Heart left ventricle (tissue), 16 donors: ENCODE measurements around the gene FGF14. TPM values are rescaled to one million over a fixed set of nuclear protein-coding genes. Genes with fewer than 3 reads are reported as not detected.

Experiments used
- ATAC-seq, 4 donors: fragments of 200-7000 bp; cut with Tn5 transposase; one replicate each; pipeline ENCODE4 v1.9.1; 2020 to 2022; ENCODE audit warnings: moderate library complexity in 4 of 4, mild to moderate bottlenecking in 3 of 4, moderate number of reproducible peaks in 1 of 4
- DNase-seq, 5 donors: peaks; one replicate each; pipeline ENCODE4 v3.0.0-alpha.2; 2020
- H3K27ac ChIP-seq, 12 donors: fragments of 200-600 bp; sonication (generic) in 4 of 12; one replicate each; pipeline versions ENCODE4 v1.5.0 to v1.8.0; 2016 to 2022; ENCODE audit warnings: mild to moderate bottlenecking in 2 of 12
- H3K27me3 ChIP-seq, 9 donors: fragments of 200-600 bp; sonication (generic) in 2 of 9; one replicate each; pipeline versions ENCODE4 v1.5.1 to v1.8.0; 2016 to 2022; ENCODE audit warnings: mild to moderate bottlenecking in 3 of 9
- H3K36me3 ChIP-seq, 9 donors: fragments of 200-600 bp; sonication (generic) in 2 of 9; one replicate each; pipeline versions ENCODE4 v1.5.0 to v1.8.0; 2018 to 2022; ENCODE audit warnings: mild to moderate bottlenecking in 2 of 9
- H3K4me1 ChIP-seq, 12 donors: fragments of 200-600 bp; sonication (generic) in 4 of 12; one replicate each; pipeline versions ENCODE4 v1.5.0 to v1.8.0; 2016 to 2022; ENCODE audit warnings: mild to moderate bottlenecking in 3 of 12
- H3K4me3 ChIP-seq, 12 donors: fragments of 200-600 bp; sonication (generic) in 4 of 12; one replicate each; pipeline versions ENCODE4 v1.5.0 to v1.8.0; 2017 to 2022; ENCODE audit warnings: mild to moderate bottlenecking in 9 of 12, moderate library complexity in 4 of 12
- H3K9me3 ChIP-seq, 12 donors: fragments of 200-600 bp; sonication (generic) in 4 of 12; one replicate each; pipeline versions ENCODE4 v1.5.0 to v1.8.0; 2016 to 2022; ENCODE audit warnings: mild to moderate bottlenecking in 1 of 12
- POLR2A ChIP-seq, 2 donors: fragments of 450-650 bp; IDR thresholded peaks; one replicate each; pipeline ENCODE4 v1.6.1; 2017; ENCODE audit warnings: antibody characterized with exemption in 2 of 2, mild to moderate bottlenecking in 2 of 2, moderate library complexity in 2 of 2
- WGBS, 4 donors: extraction: QIAGEN DNeasy Blood & Tissue Kit in 2 of 4; methylation state at CpG; one replicate each; pipeline versions ENCODE4 v1.1.5 to v1.1.7; 2013 to 2018; 5-methylcytosine and 5-hydroxymethylcytosine counted together
- intact Hi-C, 10 donors: fragments of 100-400 bp; cut with DNase I; formaldehyde crosslinking; loops; one replicate each; pipeline versions ENCODE4 v1.11.1 to v1.14.2; 2022
- polyA plus RNA-seq, 2 donors: library from polyadenylated mRNA; stranded (reverse); fragments of 200-250 nt; gene quantifications; one replicate each; pipeline ENCODE4 v1.2.3, GENCODE V29; 2013
- total RNA-seq, 9 donors: library from RNA; depleted of rRNA in 2 of 9; stranded (reverse); fragments of >200 nt in 2 of 9; fragmentation: NEBNext Ultra II Directional in 3 of 9; extraction: Animal tissue kit (Norgen Biotek cat#: 25700) in 3 of 9; gene quantifications; one replicate each; pipeline versions ENCODE4 v1.1.0 to v1.2.4, GENCODE V29; 2016 to 2023
- TF ChIP-seq, protein P1 (sequence below), 12 donors: fragments of 200-600 bp; sonication (generic) in 4 of 12; IDR thresholded peaks; one replicate each; pipeline versions ENCODE4 v1.5.0 to v1.8.0; 2018 to 2022; ENCODE audit warnings: antibody characterized with exemption in 12 of 12, mild to moderate bottlenecking in 5 of 12
- donor health status: ischemic (EF 13 %, LVEDD 7.1; RV severe dilation, severe dysfunction).
- donor health status: healthy with polysubstance abuse.
- donor health status: DM: no; HTN: yes; CAD: no.
- donor health status: DM: no; HTN: no; CAD: no.
- donor health status: ischemic (EF 25% LVEDD 6.9; RV normal size, moderate dysfunction).
- donor health status: ischemic (EF 25% LVEDD 5.7; RV mildly dilated, moderate dysfunction).
- donor health status: healthy.
- donor health status: DM: yes; HTN: yes; CAD: no.
- donor health status: ischemic (EF 35%, LVEDD 5.7; RV mildly dilated, moderate dysfunction).
- donor health status: nonischemic (EF 11% LVEDD 7.7; RV severe dilation, severe dysfunction).
- donor health status: DM: yes; HTN: yes; CAD: no.
- donor health status: PGD.
- donor health status: ischemic (EF 29% LVEDD 5.4; RV normal size, mild dysfunction).
- donor health status: nonischemic (EF 23%, LVEDD 6.1; RV moderate dilation, normal function).

Gene FGF14
- total and polyA plus RNA-seq, 11 donors = 0.14 to 6.3 (median 3.9) TPM

DNA sequence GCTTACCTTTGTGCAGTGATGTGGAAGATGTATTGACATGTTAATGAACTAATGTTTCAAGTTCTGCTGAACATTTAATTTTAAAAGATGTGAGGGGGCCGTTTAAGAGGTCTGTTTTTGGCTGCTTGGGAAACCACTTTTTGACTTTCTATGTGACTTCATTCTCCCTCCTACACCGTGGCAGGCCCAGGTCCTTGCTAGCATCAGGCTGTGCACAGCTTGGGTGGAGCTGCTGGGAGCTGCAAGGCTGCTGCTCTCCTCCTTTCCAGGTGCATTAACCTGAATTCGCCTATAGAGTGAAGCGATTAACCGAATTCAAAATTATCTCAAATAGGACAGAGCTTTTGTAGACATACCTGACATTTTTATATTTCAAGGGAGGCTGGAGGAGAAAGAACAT is 249.1 kb downstream of the FGF14 start:
- intact Hi-C loops = no loop called here
- H3K4me1 ChIP-seq = no peaks in the 10 kb centered on the region
- TF ChIP-seq POLR2A (IDR thresholded peaks at IDR 0.05) = no peak
- TF ChIP-seq, protein P1, sequence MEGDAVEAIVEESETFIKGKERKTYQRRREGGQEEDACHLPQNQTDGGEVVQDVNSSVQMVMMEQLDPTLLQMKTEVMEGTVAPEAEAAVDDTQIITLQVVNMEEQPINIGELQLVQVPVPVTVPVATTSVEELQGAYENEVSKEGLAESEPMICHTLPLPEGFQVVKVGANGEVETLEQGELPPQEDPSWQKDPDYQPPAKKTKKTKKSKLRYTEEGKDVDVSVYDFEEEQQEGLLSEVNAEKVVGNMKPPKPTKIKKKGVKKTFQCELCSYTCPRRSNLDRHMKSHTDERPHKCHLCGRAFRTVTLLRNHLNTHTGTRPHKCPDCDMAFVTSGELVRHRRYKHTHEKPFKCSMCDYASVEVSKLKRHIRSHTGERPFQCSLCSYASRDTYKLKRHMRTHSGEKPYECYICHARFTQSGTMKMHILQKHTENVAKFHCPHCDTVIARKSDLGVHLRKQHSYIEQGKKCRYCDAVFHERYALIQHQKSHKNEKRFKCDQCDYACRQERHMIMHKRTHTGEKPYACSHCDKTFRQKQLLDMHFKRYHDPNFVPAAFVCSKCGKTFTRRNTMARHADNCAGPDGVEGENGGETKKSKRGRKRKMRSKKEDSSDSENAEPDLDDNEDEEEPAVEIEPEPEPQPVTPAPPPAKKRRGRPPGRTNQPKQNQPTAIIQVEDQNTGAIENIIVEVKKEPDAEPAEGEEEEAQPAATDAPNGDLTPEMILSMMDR (IDR thresholded peaks at IDR 0.05) = no peak
- DNase-seq (no peak), ATAC-seq (no peak)
- no peaks in the 10 kb centered on the region for H3K9me3 ChIP-seq
- no peak overlapping the region for H3K27ac ChIP-seq
- no peak overlapping the region for H3K4me3 ChIP-seq
- no peaks in the 10 kb centered on the region for H3K36me3 ChIP-seq
- no peaks in the 10 kb centered on the region for H3K27me3 ChIP-seq
- WGBS, 4 donors = 64 to 72% (median 71%) methylated on average over 5 of the region's 5 CpGs

GRCh38 chr13:102147353-102147752 is 254.5 kb downstream of the FGF14 start:
- Histone ChIP-seq H3K4me3 (no peak overlapping the region), H3K27me3 (no peaks in the 10 kb centered on the region), H3K27ac (no peak overlapping the region), H3K9me3 (no peaks in the 10 kb centered on the region), H3K4me1 (peaks cover 0 to 2% (median 0%) of the 10 kb centered on the region in 12 donors), H3K36me3 (no peaks in the 10 kb centered on the region)
- ATAC-seq (no peak), DNase-seq (no peak)
- intact Hi-C loops = loop anchor here in 7 of 10 donors (10.0 kb wide), 4 partner anchors 203 to 407 kb away; no protein-coding TSS in a partner anchor
- TF ChIP-seq, protein P1 (IDR thresholded peaks at IDR 0.05) = no peak
- no peak for TF ChIP-seq POLR2A (IDR thresholded peaks at IDR 0.05)

DNA sequence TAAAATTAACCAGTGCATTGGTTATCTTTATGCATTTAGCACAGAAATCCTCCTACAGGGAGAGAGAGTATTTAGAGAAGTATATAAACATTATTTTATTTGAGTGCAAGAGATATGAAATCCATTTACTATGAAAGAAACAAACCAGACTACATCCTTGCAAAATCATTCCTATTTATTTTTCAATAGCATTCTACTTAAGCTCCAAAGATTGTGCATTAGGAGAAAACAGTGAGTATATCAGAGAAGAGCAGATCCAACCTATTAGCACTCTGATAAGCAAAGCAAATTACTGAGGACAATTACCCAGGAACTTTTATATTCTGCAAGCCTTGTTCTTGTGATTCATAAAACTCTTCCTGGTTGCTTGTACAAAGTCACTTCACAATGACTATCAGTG is 256.1 kb downstream of the FGF14 start:
- H3K27me3 ChIP-seq = no peaks in the 10 kb centered on the region
- TF ChIP-seq, protein P1 (IDR thresholded peaks at IDR 0.05) = no peak
- no peak for TF ChIP-seq POLR2A (IDR thresholded peaks at IDR 0.05)
- peaks cover 0 to 15% (median 0%) of the 10 kb centered on the region in 12 donors for H3K4me1 ChIP-seq
- H3K9me3 ChIP-seq = no peaks in the 10 kb centered on the region
- H3K4me3 ChIP-seq = no peak overlapping the region
- no peak overlapping the region for H3K27ac ChIP-seq
- intact Hi-C loops = loop anchor here in 7 of 10 donors (10.0 kb wide), 4 partner anchors 201 to 409 kb away; no protein-coding TSS in a partner anchor
- no peak for ATAC-seq
- no peak for DNase-seq
- no peaks in the 10 kb centered on the region for H3K36me3 ChIP-seq

GRCh38 chr13:102142473-102142826 is 259.4 kb downstream of the FGF14 start:
- H3K9me3 ChIP-seq = no peaks in the 10 kb centered on the region
- H3K27ac ChIP-seq = peak overlapping the region in 1 of 12 donors; percentile 13
- no peak overlapping the region for H3K4me3 ChIP-seq
- no peak for ATAC-seq
- H3K36me3 ChIP-seq = no peaks in the 10 kb centered on the region
- no peak for DNase-seq
- intact Hi-C loops = loop anchor here in 8 of 10 donors (5.0 to 10.0 kb wide), 7 partner anchors 198 to 412 kb away; no protein-coding TSS in a partner anchor
- H3K4me1 ChIP-seq = peaks cover 0 to 15% (median 0%) of the 10 kb centered on the region in 12 donors
- WGBS, 4 donors = 66 to 84% (median 79%) methylated on average over 1 of the region's 1 CpG
- TF ChIP-seq, protein P1 (IDR thresholded peaks at IDR 0.05) = no peak
- no peak for TF ChIP-seq POLR2A (IDR thresholded peaks at IDR 0.05)
- no peaks in the 10 kb centered on the region for H3K27me3 ChIP-seq
